HG02852 (cell line): ENCODE measurements around the gene NRG2.

Experiments used
- ATAC-seq: cut with Tn5 transposase; IDR thresholded peaks from one replicate; pipeline ENCODE4 v1.9.1; 2021; ENCODE audit warnings: mild to moderate bottlenecking, moderate library complexity; ENCODE audit not compliant: unreplicated experiment

The NRG2 gene

DNA sequence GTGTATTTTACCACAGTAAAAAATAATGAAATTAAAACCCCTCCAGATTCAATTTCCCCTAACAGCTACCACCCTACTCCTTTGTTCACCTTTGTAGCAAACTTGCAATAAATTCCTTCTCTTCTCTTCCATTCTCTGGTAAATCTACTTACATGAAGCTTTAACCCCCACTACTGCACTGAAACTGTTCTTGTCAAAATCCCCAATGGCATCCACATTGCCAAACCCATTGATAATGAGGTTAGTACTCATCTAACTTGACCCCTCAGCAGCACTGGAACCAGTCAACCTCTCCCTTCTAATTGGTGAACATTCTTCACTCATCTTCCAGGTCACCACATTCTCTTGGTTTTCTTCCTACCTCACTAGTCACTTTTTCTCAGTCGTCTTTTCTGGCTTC, 29.6 kb downstream of the NRG2 start:
- ATAC-seq = no peak

DNA sequence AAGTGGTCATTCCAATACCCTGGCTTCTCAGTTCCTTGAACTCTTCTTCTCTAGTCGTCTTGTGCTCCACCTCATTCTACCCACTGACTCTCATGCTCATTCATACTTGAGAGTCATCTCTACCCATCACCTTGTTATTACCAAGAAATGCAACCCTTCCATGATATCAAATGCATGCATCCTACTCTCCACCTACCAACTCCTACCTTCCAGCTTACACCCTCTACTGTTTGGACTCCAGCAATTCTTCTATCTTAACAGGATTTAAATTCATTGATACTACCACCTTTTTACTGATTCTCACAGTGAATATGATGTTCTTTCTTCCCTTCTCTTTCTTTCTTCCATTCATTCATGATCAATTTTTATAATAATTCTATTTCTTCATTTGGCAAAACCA, 30.7 kb downstream of the NRG2 start:
- no peak for ATAC-seq

DNA sequence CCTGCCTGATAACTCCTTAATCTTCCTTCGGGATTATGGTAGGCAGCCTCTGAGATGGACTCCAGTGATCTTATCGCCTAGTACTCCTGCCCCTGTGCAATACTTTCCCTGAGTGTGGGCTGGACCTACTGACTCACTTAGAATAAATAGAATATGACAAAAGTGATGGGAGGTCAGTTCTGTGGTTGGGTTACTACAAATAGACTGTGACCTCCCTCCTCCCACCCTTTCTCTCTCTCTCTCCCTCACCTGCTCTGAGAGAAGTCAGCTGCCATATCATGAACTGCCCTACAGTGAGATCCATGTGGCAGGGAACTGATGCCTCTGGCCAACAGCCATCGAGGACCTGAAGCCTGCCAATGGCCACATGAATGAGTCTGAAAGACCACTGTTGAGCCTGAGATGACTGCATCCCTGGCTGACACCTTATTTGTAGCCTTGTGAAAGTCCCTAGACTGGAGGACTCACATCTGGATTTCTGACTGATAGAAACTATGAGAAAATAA, 31.7 kb downstream of the NRG2 start:
- peak; percentile 81 for ATAC-seq

DNA sequence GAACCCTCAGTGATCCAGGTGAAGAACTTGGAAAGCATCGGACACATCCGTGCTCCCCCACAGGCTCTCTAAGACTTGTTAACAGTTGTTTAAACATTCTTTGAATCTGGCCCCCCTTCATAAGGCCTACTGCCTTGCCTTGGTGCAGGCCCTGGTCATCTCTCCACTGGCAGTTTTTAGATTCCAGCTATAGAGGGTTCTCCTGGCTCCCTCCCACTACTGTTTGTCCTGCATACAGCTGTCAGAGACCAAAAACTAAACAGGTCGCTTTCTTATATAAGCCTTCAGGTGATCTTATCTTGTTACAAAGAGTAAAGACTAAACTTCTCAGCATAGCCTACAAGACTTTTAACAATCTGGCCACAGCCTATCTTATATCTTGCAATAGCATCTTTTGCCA, 32.3 kb downstream of the NRG2 start:
- no peak for ATAC-seq

DNA sequence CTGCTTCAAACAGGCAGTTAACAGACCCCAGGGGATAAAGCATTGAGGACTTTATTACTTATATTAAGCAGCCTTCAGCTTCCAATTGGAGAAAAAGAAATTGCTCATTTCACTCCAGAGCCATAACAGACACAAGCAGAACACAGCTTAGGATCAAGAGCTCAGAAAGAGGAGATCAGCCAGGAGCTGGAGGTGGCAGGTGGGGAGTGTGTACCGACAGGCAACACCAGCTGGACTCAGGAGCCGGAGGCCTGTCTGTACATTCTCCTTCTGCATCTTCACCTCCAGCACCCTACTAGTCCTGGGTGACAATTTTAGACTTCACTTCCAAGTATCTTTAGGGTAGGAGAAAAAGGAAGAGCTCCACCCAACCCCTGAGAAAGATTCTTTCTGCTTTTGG, 35.8 kb downstream of the NRG2 start:
- ATAC-seq = no peak

DNA sequence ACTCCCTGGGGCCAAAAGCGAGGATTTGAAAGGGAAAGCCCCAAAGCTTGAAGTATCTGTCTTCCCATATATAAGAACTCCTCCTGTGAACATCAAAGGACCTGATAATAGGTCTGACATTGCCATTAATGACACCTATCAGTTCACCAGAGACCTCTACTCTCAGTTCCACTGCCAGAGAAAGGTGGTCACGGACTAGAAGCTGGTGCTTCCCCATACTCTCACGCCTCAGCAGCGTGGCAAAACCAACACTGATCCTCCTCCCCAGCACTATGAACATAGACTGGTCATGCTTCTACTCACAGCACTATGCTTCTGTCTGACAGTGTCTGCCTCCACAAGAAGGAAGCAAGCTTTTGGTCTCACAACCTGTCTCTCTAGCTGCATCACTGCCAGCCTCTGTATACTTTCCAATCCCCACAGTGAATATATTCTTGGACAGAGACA, 37.9 kb downstream of the NRG2 start:
- ATAC-seq = peak; percentile 99

DNA sequence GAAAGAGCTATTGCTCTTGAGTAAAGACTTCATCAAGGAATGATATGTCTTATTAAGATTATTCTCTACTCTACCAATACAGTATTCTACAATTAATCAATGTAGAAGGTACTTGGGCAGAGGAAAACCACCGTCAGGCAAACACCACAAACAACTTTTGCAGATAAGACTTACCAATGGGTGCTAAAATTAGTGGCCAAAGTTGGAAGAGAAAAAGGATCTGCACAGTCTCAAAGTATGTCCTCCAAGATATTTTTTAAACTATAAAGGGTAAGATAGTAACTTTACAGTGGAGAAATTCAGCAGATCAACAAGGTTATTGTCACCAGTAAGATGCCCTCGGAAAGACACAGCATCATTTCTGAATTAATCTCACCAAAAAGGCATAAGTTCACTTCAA, 38.9 kb downstream of the NRG2 start:
- ATAC-seq = no peak

DNA sequence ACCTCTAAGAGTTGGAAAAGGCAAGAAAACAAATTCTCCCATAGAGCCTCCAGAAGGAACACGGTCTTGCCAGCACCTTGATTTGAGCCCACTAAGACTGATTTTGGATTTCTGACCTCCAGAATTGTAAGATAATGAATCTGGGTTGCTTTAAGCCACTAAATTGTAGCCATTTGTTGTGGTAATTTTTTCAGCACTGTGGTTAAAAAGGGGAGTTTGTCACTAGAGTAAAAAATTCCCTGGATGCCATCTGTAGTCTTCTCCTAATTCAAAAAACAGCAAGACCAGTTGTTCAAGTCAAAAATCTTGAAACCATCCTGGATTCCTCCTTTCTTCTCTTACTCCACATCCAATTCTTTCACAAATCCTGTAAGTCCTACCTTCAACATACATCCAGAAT, 39.6 kb downstream of the NRG2 start:
- no peak for ATAC-seq

DNA sequence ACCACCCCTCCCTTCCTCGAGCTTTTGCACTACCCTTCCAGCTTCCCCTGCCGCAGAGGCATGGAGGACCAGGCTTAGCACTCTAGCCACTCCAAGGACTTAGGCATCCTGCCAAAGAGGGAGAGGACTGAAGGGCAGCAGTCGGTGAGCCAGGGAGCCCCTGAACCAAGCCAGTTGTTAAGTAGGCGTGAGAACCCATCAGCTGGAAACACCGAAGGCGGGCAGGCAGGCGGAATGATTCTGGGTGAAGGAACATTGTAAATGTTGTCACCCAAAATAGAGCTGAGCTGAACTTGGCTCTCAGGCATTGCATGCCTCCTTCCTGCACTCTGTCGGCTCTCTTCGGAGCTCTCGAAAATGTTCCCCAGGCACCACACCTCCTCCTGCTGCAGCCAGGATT, 42.8 kb downstream of the NRG2 start:
- no peak for ATAC-seq

DNA sequence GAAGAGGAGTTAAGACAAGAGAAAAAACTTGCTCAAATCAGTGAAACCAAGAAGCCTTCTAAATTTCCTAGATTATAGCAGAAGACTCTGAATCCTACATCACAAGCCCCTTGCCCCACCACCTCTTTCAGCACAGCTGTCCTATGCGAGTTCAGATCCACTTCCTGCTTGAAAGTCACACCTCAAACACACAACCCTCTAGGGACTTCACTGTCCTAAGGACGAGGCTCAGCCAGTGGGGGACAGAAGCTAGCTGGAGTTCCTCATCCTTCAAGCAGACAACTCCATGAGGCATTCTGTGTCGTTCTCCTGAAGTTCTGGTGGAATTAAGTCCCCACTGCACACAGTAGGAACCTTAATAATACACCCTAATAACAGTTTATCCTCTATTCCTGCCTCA, 44.3 kb downstream of the NRG2 start:
- no peak for ATAC-seq

DNA sequence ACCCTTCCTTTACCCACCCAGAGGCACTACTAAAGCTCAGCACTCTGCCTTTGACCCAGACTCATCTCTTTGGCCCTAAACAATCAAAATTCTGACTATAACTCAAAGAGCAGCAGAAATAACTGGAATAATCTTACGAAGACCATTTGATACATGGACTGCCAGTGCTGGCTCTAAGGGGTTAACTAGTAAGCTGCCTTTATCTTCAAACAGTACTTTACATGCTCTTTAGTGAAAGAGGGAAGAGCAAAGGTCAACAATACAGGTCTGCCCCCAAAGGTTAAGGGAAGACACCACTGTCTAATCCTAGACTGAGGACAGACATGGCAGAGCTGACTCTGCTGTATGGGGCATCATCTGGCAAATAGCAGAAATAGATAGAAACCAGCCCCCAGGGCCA, 45.8 kb downstream of the NRG2 start:
- ATAC-seq = no peak

DNA sequence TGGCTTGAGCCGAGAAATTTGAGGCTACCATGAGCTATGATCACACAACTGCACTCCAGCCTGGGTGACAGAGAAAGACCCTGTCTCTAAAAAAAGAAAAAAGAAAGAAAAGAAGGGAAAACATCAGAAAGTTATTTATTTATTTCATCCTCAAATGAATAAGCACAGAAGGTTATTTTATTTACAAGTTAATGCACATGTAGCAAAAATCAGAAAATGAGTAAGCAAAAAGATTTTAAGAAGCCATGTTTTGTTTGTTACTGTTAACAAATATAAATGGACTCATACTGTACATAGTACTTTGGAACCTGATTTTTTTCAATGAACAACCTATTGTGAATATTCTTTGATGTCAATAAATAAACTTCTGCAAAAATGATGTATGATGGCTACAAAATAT, 47.2 kb downstream of the NRG2 start:
- ATAC-seq = no peak

DNA sequence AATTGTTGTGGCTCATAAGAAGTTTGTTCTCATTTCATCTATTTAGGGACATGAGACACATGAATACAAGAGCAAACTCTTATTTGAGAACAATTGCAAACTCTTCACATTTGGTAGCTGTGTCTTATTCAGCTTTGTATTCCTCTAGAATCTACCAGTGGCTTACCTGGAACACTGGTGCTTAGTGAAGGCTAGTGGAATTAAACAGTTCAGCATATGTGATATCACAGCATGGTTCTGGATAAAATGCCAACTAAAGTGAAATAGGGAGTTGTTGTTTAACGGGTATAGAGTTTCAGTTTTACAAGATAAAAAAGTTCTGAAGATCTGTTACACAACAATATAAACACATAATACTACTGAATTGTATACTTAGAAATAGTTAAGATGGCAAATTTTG, 48.9 kb downstream of the NRG2 start:
- no peak for ATAC-seq

DNA sequence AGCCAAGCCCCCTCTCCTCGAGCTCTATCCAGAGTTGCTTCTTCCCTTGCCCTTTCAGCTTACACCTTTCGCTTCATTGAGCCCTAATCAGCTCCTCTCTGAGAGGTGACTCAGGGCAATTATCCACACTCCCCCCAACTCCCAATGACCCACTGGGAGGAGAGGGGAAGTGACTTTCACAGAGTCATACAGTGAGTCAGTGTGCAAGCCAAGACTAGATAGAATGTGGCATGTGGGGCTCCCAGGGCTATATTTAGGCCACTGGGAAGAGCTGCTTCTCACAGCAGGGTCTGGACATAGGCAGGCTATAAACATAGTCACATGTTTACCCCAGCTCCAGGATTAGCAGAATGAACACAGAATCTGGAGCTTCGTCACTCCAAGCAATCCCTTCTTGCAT, 57.4 kb downstream of the NRG2 start:
- no peak for ATAC-seq

DNA sequence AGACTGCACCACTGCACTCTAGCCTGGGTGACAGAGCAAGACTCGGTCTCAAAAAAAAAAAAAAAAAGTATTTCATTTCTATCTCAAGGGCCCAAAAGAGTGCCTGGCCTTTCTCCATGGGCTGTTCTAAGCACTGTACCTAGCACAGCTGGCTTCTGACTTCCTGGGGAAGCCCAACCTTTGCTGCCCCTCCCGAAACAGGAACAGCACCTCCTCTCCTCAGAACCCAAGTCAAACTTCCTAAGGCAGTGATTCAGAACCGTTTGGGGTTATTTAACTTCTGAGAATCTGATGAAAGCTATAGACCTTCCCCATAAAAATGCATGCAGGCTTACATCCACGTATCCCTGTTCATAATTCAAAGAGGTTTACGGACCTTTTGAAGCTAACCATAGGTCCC, 57.8 kb downstream of the NRG2 start:
- ATAC-seq = no peak

DNA sequence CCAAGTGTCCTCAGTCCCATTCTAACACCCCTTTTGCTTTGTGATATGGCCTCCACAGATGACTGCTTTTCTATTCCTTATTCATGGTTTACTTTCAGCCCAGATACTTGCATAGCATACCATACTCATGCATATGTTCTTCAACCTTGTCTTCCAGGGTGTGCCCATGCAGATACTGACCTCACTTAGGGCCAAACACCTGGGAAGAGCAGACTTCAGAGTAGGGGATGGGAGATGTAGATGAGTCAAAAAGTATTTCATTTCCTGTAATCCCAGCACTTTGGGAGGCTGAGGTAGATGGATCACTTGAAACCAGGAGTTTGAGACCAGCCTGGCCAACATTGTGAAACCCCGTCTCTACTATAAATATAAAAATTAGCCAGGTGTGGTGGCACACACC, 58.3 kb downstream of the NRG2 start:
- ATAC-seq = no peak

DNA sequence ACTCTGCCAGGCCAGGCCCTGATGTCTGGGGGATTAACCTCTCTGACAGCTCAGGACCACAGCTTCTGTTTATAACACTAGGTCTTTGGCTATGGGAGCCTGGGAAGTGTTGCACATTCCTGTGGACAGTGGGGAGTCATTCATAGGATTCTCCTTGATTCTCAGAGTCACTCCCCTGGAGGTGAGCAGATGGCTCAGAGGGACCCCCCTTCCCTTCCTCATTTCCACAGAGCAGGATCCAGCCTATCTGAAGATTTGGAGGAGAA, 60.2 kb downstream of the NRG2 start:
- no peak for ATAC-seq

DNA sequence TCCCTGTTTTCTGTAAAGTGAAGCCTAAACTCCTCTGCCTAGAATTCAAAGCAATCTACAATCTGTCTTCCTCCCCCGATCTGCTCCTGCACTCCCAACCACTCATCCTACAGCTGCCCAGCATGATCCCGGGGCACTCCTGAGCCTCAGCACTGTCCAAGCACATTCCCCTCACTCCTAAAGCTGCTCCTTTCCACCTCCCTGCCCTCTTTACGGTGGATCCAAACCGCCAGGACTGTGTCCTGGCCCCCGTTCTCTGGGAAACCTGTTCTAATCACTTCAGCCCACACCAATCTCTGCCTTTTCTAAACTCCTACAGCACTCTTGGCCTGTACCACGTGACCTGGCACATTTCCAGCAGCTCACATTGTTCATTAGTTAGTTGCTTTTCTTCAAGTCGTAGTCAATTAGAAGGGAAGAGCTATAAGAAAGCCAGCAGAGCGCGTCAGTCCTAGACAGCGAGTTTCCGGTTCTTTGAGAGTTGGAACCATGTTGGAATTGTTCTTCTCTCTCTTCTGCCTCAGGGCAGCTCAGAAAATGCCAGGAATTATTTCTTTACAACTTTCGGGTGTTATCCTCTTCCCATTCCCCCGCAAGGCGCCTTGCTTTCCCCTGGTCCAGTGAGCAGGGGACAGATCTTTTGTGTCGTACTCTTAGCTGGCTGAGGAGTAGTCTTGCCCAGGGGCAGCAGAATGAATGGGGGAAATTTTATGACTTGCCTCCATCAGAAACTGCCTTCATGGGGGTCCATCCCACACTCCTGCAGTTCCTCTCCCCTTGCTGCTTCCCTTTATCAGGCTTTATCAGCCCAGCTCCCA, 60.7 kb downstream of the NRG2 start:
- ATAC-seq = no peak

DNA sequence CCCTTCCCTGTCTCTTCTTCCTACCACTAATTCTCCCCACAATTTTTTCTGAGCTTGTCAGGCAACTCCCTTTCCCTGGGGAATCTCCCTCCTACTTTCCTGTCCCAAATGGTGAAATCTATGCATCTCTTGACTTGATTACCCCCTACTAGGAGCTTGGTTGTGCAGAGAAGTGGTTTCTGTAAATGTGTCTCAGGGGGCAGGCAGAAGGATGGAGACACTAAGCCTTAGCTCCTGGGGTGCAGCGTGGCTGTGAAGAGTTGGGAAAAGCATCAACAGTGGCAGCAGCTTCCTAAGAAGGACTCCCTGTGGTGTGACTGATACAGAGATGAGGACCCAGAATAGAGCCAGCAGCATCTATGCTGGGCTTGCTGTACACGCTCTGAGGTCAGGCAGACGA, 62.3 kb downstream of the NRG2 start:
- no peak for ATAC-seq

DNA sequence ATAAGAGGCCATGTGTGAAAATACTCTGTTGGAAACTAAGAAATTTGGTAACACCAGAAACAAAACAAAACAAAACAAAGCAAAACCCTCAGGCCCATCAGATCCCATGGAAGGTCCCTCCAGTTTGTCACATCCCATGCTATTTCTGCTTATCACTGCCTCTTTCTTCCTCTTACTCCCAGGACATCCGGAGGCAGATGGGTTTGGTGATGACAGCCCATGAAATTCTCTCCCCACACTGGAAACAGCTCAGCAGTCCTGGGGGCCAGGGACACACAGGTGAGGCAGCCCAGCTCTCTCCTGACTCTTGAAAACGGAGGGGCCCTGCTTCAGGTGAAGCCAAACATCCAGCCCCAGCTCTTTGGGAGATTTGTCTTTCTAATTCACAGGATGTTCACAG, 63.2 kb downstream of the NRG2 start:
- no peak for ATAC-seq

DNA sequence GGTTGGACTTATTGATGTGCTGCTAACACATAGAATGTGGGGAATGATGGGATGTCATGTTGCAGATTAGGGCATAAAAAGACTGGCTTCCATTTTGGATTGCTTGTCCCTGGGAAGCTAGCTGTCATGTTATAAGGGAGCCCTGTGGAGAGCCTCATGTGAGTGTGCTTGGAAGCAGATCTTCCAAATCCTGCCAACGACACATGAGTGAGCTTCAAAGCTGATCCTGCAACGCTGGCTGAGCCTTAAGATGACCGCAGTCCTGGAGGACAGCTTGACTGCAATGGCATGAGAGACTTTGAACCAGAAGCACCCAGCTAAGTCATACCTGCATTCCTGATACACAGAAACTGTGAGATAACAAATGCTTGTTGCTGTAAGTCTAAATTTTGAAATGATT, 63.6 kb downstream of the NRG2 start:
- no peak for ATAC-seq

DNA sequence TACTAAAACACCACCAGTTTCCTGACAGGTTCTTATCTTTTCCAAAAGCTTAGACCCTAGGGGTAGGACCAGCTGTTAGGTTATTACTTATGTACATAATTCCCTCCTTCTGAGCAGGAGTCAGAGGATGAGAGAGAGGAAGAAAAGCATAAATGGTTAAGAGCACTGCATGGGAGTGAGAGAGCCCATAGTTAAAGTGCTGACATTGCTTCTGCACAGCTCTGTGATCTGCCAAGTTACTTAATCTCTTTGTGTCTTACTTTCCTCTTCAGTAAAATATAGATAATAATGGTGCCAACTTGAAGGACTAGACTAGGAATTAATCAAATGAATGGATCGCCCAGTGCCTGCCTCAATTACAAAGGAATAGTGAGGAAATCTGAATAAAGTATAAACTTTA, 66.4 kb downstream of the NRG2 start:
- ATAC-seq = no peak

DNA sequence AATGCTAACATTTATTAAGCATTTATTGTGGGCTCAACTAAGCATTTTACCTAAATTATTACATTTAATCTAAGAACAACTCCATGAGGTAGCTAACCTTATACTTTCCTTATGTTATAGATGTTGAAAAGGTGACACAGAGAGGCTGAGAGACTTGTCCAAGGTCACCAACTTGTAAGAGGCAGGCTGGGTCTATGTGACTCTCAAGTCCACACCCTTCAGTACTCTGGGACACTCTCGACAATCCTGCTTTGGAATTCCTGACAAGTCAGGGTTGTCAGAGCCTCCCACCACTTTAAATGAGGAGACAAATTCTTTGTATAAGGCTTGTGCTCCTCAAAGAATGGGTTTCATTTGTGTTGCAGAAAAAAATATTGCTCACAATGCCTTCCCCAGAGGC, 67.2 kb downstream of the NRG2 start:
- ATAC-seq = no peak
